HS-27A (cell line): ENCODE results near the gene SMIM5.
A peak's percentile ranks its signal among the peaks of the same experiment; 100 is the strongest.

Experiments
- DNase-seq: peaks from one replicate; pipeline ENCODE4 v3.0.0-alpha.2; 2012; ENCODE audit warnings: low read depth, missing footprints

SMIM5 gene

GRCh38 chr17:75640556-75641119 is 7.4 kb downstream of the SMIM5 start:
- DNase-seq, result no peak

- no peak for DNase-seq
Observed at GRCh38 chr17:75641343-75641742, 8.1 kb downstream of the SMIM5 start.

GRCh38 chr17:75642182-75642783 is 9.0 kb downstream of the SMIM5 start:
- DNase-seq, result no peak

GRCh38 chr17:75642784-75643642 is 9.8 kb downstream of the SMIM5 start:
- DNase-seq, result no peak

GRCh38 chr17:75643643-75644017 is 10.4 kb downstream of the SMIM5 start:
- no peak for DNase-seq

GRCh38 chr17:75645501-75645888 is 12.3 kb downstream of the SMIM5 start:
- no peak for DNase-seq

GRCh38 chr17:75645889-75646637 is 12.8 kb downstream of the SMIM5 start:
- DNase-seq, result no peak

GRCh38 chr17:75646638-75646992 is 13.4 kb downstream of the SMIM5 start:
- DNase-seq, result no peak

GRCh38 chr17:75647061-75647460 is 13.8 kb downstream of the SMIM5 start:
- no peak for DNase-seq

- DNase-seq, result no peak
Observed at GRCh38 chr17:75647921-75648320, 14.7 kb downstream of the SMIM5 start.

- DNase-seq, result no peak
Observed at GRCh38 chr17:75649687-75650086, 16.5 kb downstream of the SMIM5 start.

- no peak for DNase-seq
Observed at GRCh38 chr17:75650874-75651273, 17.6 kb downstream of the SMIM5 start.

- DNase-seq, result no peak
Observed at GRCh38 chr17:75652341-75652740, 19.1 kb downstream of the SMIM5 start.

GRCh38 chr17:75652934-75653549 is 19.8 kb downstream of the SMIM5 start:
- no peak for DNase-seq

- no peak for DNase-seq
Observed at GRCh38 chr17:75654176-75654575, 20.9 kb downstream of the SMIM5 start.

GRCh38 chr17:75658237-75658636 is 25.0 kb downstream of the SMIM5 start:
- DNase-seq, result no peak

- DNase-seq, result no peak
Observed at GRCh38 chr17:75661531-75661930, 28.3 kb downstream of the SMIM5 start.

GRCh38 chr17:75662511-75662910 is 29.3 kb downstream of the SMIM5 start:
- DNase-seq, result no peak

- DNase-seq, result no peak
Observed at GRCh38 chr17:75664099-75664549, 30.9 kb downstream of the SMIM5 start.

- no peak for DNase-seq
Observed at GRCh38 chr17:75665981-75666380, 32.7 kb downstream of the SMIM5 start.

- peak; percentile 85 for DNase-seq
Observed at GRCh38 chr17:75666959-75667790, 33.9 kb downstream of the SMIM5 start, which contains the start of the genes RECQL5 and SAP30BP. Gene RECQL5, minus strand, starts transcription at chr17:75667154. Its CDS starts 597 bp downstream, at chr17:75666557. Gene SAP30BP, plus strand, starts transcription at chr17:75667338. Its CDS starts 35 bp downstream, at chr17:75667373.
